GM19023 (cell line): ENCODE data around the gene PIK3C3.

Source experiments
- ATAC-seq: cut with Tn5 transposase; IDR thresholded peaks from one replicate; pipeline ENCODE4 v1.9.1; 2021; ENCODE audit warnings: mild to moderate bottlenecking, moderate library complexity; ENCODE audit not compliant: unreplicated experiment

Gene PIK3C3

DNA sequence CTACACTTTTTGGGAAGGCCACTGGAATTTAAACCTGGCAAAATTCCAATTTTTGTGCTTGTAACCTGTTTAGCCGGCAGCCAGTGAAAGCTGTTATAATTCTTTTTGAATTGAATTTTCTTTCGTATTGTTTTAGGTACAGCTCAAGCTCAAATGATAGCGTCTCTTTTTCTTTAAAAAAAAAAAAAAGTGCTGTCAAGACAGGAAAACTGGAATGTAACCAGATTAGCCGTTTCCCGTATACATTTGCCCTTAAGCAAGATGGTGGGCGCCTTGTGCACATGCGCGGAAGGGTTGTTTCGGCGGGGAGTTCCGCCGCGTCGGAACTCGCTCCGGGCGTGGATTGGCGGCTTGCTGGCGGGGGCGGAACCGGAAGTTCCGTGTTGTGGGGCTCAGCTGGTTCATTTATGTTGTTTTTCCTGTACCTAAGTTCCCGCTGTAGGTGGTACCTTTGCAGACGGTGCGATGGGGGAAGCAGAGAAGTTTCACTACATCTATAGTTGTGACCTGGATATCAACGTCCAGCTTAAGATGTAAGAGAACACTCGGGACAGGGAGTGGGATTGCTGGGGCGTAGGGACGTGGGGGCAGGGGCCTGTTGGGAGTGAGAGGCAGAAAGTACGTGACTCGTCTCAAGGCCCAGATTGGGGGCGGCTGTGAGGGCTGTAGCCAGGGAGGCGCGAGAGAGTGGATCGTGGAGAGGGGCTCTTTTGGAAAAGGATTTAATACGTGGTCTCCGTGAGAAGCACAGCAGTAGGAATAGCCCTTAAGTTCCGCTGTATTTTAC lies at the start of gene PIK3C3:
PIK3C3 (plus strand) TSS at position 408 of the 787 bp plus-strand sequence; CDS start at position 466, 58 bp downstream.
- ATAC-seq = peak; percentile 99

GRCh38 chr18:41905786-41906527 lies 49.1 kb upstream of the PIK3C3 start:
- no peak for ATAC-seq

- ATAC-seq = peak; percentile 86
Measured at GRCh38 chr18:41906528-41907146, 48.4 kb upstream of the PIK3C3 start.

- no peak for ATAC-seq
Measured at GRCh38 chr18:41917181-41917580, 37.9 kb upstream of the PIK3C3 start.

- ATAC-seq = no peak
Measured at GRCh38 chr18:41921770-41922169, 33.3 kb upstream of the PIK3C3 start.

- ATAC-seq = no peak
Measured at GRCh38 chr18:41922176-41922575, 32.9 kb upstream of the PIK3C3 start.

GRCh38 chr18:41922841-41923240 lies 32.2 kb upstream of the PIK3C3 start:
- no peak for ATAC-seq

DNA sequence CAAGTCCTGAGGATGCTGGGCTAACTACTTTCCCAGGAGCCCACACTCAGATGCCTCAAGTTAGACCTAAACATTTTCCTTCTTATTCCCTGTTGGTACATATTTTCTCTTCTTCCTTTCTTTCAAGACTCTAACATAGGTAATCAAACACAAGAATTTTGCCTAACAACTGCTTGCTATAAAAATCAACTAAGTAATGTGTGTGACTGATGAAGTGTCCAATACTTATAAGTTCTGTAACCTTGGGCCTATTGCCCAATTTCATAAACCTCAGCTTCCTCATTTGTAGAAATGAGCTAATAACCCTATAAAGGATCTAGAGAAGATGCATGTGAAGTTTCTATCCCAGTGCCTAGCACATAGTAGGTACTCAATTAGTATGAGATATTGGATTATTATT lies 31.6 kb upstream of the PIK3C3 start:
- ATAC-seq = no peak

DNA sequence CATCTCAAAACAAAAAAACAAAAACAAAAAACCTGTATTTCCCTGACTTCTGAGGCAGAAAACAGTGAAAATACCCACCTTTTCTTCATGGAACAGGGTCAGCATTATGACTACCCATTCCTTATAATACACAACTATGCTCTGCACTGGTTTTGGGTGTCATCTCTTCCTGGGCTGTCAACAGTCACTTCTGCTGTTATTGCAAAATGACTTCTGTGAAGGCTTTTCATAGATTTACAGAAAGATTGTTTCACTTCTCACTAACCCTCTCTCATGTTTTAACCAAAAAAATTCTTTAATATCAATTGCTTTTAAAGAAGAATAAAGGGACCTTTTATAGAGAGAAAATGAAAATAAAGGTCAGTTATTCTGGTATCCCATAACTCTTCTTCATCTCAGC lies 26.5 kb upstream of the PIK3C3 start:
- ATAC-seq = no peak

DNA sequence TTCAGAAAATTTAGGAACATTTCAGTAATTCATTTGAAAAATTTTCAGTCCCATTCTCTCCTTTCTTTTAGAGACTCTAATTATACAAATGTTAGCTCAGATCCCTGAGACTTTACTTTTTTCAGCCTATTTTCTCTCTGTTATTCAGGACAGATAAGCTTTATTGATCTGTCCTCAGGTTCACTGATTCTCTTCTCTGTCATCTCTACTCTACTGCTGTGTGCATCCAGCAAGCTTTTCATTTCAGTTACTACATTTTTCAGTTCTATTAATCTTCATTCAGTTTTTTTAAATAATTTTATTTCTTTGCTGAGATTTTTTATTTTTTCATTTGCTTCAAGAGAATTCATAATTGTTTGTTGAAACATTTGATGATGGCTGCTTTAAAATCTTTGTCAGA lies 22.1 kb upstream of the PIK3C3 start:
- no peak for ATAC-seq

DNA sequence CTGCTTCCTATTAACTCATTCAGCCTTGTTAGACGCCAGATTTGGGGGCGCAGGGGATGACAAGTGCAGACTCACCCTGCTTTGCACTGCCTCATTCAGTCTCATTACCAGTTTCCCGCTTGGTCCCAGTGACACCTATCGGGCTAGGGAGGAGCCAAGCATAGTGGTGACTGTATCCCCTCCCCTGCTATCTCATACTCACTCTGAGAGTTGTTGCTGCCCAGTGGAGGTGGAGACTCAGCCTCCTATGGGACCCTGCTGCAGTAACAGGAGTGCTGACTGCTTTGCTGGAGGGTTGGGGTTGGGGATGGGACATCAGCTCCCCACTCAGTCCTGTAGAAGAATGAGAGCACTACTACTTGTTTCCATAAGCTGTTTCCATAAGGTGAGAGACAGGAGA lies 21.3 kb upstream of the PIK3C3 start:
- ATAC-seq = no peak

DNA sequence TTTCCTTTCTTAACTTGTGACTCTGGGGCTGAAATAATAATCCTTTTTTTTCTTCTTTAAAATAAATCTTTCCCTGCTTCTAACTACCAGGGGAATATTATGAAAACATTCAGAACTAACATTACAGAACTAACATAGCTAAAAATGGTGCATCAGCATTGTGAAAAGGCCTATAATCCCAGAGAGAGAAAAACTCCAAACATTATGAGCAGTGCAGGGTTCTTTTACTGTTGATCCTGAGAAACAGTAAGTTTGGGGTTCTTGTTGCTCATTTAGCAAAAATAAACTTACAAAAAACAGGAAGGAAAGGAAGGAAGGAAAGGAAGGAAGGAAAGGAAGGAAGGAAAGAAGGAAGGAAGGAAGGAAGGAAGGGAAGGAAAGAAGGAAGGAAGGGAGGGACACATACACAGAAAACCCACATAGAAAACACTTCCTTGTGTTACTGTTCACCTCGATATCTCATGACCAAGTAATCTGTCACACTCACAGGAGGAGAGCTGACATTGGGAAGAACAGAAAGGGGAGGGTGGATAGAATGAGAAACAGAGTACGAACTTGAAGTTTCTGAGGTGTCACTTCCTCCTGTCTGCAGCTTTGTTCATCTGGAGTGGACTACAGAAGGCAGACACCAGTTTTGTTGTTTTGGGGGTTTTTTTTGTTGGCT lies 18.4 kb upstream of the PIK3C3 start:
- no peak for ATAC-seq

DNA sequence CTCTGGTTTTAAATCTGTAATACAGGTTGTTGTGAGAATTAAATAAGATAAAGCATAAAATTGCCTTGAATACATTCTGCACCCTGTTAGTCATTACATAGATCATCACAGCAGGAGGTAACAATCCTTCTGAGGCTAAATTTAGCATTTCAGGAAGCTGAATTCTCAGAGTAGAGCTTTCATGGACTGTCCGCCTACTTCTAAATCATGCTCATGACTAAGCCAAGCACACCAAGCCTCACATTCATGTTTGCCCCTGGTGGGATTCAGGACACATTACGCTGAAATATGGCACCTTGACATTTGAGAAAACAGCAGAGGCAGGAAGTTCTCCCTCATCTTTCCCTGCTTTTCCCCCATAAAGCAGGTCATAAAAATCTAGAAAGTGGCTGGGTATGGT lies 16.6 kb upstream of the PIK3C3 start:
- ATAC-seq = no peak

- no peak for ATAC-seq
Measured at GRCh38 chr18:41939326-41939725, 15.7 kb upstream of the PIK3C3 start.

- ATAC-seq = no peak
Measured at GRCh38 chr18:41940506-41941215, 14.4 kb upstream of the PIK3C3 start.

DNA sequence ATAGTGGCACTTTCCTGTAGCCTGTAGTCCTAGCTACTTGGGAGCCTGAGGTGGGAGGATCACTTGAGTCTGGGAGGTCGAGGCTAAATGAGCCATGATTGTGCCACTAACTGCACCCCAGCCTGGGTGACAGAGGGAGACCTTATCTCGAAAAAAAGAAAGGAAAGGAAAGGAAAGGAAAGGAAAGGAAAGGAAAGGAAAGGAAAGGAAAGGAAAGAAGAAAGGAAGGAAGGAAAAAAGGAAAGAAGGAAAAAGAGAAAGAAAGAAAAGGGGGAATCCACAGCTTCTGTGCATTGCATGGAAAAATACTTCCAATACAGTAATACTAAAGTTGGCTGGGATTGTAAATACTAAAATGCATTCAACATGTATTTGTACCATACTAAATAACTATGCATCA lies 12.8 kb upstream of the PIK3C3 start:
- no peak for ATAC-seq

- ATAC-seq = no peak
Measured at GRCh38 chr18:41948544-41949110, 6.4 kb upstream of the PIK3C3 start.

GRCh38 chr18:41949206-41949920 lies 5.7 kb upstream of the PIK3C3 start:
- ATAC-seq = no peak

DNA sequence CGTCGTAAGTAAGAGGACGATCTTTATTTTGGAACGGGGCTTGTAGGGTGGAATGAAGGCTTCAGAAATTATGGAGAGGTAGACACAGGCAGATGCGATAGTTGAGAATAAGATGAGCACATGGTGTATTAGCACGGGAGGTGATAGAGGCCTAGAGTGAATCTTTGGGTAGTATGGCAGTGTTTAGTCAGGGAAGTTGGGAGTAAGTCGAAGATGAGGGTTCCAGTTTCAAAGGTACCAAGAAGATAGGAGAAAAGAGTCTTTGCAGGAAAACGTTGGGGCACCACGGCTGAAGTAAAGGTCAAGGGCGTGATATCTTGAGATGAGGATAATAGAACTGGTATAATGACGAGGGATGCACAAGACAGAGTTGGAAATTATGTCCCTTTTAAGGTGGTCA lies 654 bp downstream of the PIK3C3 start:
- ATAC-seq = no peak

DNA sequence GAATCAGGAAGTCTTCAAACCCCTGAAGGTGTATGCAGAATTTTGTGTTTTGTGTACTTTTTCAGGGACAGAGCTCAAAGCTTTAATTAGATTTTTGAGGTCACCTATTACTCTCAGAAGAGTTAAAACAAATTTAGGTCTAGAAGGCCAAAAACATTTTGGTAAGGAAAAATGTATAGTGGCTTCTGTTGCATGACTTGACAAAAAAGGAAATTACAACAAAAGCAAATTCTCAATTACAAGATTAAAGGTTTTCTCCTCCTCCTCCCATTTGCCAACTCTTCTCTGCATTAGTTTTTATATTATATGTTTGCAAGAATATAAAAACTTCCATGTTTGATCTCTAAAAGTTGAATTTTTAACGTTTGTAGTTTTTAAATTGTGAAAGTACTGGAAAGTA lies 4.0 kb downstream of the PIK3C3 start:
- no peak for ATAC-seq
